ENCODE measurements around the gene SLC5A5.

GRCh38 chr19:17824339-17824738 is 47.4 kb upstream of the SLC5A5 start:
- TF ChIP-seq CTCF (IDR thresholded peaks at IDR 0.05) (no peak), POLR2A (IDR thresholded peaks at IDR 0.05) (no peak)

Measured in suprapubic skin (tissue), 3 donors.